Adrenal gland (tissue), 12 donors: ENCODE measurements around the gene MYLK. TPM values are rescaled to one million over a fixed set of nuclear protein-coding genes. Genes with fewer than 3 reads are reported as not detected.

Experiments
- DNase-seq, 7 donors: peaks; one replicate each; pipeline ENCODE4 v3.0.0-alpha.2; 2019 to 2020
- H3K27ac ChIP-seq, 5 donors: fragments of 200-600 bp; sonication (generic) in 4 of 5; 1 replicate in 3 of 5; 2 replicates in 2 of 5; pipeline versions ENCODE4 v1.5.1 to v1.8.0; 2016 to 2020; ENCODE audit warnings: mild to moderate bottlenecking in 1 of 5
- H3K27me3 ChIP-seq: fragments of 200-600 bp; 2 replicates; pipeline ENCODE4 v1.8.0; 2021
- H3K36me3 ChIP-seq, 2 donors: fragments of 200-600 bp; replicated peaks in 1 of 2; 1 replicate in 1 of 2; 2 replicates in 1 of 2; pipeline versions ENCODE4 v1.5.1 to v1.8.0; 2018 to 2022
- H3K4me1 ChIP-seq, 2 donors: fragments of 200-600 bp; replicated peaks in 1 of 2; 1 replicate in 1 of 2; 2 replicates in 1 of 2; pipeline versions ENCODE4 v1.5.1 to v1.8.0; 2018 to 2021
- H3K4me3 ChIP-seq, 4 donors: fragments of 200-600 bp; sonication (generic) in 3 of 4; one replicate each; pipeline ENCODE4 v1.5.1; 2016 to 2018
- H3K9me3 ChIP-seq, 3 donors: fragments of 200-600 bp; sonication (generic) in 1 of 3; replicated peaks in 1 of 3; 1 replicate in 2 of 3; 2 replicates in 1 of 3; pipeline versions ENCODE4 v1.5.1 to v1.8.0; 2016 to 2021
- POLR2A ChIP-seq, 2 donors: fragments of 450-650 bp; IDR thresholded peaks; one replicate each; pipeline ENCODE4 v1.6.1; 2017; ENCODE audit warnings: antibody characterized with exemption in 2 of 2, mild to moderate bottlenecking in 2 of 2, moderate library complexity in 1 of 2
- WGBS, 4 donors: extraction: QIAGEN DNeasy Blood & Tissue Kit in 2 of 4; methylation state at CpG; one replicate each; pipeline versions ENCODE4 v1.1.5 to v1.1.7; 2013 to 2017; 5-methylcytosine and 5-hydroxymethylcytosine counted together
- intact Hi-C, 2 donors: fragments of 100-400 bp; cut with DNase I; formaldehyde crosslinking; loops; one replicate each; pipeline versions ENCODE4 v1.14.1 to v1.15.0; 2022 to 2023
- polyA plus RNA-seq, 3 donors: library from polyadenylated mRNA; stranded (reverse); fragments of 200-250 nt in 2 of 3; fragments of 350-450 nt in 1 of 3; fragmentation: Illumina TruSeq in 1 of 3; extraction: RNeasy Lipid Tissue Mini Kit (QIAGEN cat#74804) in 1 of 3; gene quantifications; one replicate each; pipeline ENCODE4 v1.2.3, GENCODE V29; 2013 to 2014
- total RNA-seq, 9 donors: library from RNA; depleted of rRNA in 4 of 9; stranded (reverse); fragments of >200 nt in 4 of 9; fragments of 120-200 nt in 1 of 9; fragmentation: NEBNext Ultra II Directional in 1 of 9; extraction: Animal tissue kit (Norgen Biotek cat#: 25700) in 1 of 9; gene quantifications; one replicate each; pipeline versions ENCODE4 v1.1.0 to v1.2.4, GENCODE V29; 2013 to 2023
- TF ChIP-seq, protein P1 (sequence below), 6 experiments: fragments of 450-650 bp in 4 of 6; fragments of 200-600 bp in 2 of 6; sonication (generic) in 1 of 6; IDR thresholded peaks; 1 replicate in 5 of 6; 2 replicates in 1 of 6; pipeline versions ENCODE4 v1.5.1 to v1.8.0; 2016 to 2021; ENCODE audit warnings: antibody characterized with exemption in 6 of 6, mild to moderate bottlenecking in 2 of 6, moderate library complexity in 1 of 6
- donor health status: healthy with polysubstance abuse.
- donor health status: Bipolar disorder and iron deficiency.
- donor health status: DM: yes; HTN: yes; CAD: no.
- donor health status: DM: no; HTN: no; CAD: no.
- donor health status: DM: no; HTN: no; CAD: no.
- donor health status: DM: yes; HTN: yes; CAD: no.

MYLK gene
- total and polyA plus RNA-seq, 12 donors = 13.3 to 124 (median 53.8) TPM

DNA sequence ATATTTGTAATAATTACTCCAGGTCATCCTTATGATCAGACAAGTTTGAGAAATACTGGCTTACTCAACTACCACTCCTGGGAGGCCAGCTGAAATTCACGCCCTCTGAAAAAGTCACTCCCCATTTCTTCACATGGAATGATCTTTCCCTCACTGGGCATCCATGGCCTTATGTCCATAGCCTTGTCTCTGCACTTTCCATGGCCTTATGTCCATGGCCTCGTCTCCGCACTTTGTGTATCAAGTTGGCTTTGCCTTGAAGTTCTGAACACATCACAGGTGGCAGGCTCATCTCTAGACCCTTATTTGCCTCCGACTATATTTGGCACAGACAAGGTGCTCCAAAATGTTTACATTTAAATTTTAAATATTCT is 241.2 kb downstream of the MYLK start:
- Histone ChIP-seq H3K36me3 (peaks cover 0 to 7% of the 10 kb centered on the region in 2 donors), H3K9me3 (no peaks in the 10 kb centered on the region), H3K27me3 (no peaks in the 10 kb centered on the region), H3K4me3 (no peak overlapping the region), H3K4me1 (no peaks in the 10 kb centered on the region), H3K27ac (peak overlapping the region in 1 of 5 donors; percentile 15)
- WGBS, 4 donors = 86 to 93% (median 91%) methylated on average over 4 of the region's 4 CpGs
- intact Hi-C loops = no loop called here
- TF ChIP-seq POLR2A (IDR thresholded peaks at IDR 0.05) = no peak
- TF ChIP-seq, protein P1, sequence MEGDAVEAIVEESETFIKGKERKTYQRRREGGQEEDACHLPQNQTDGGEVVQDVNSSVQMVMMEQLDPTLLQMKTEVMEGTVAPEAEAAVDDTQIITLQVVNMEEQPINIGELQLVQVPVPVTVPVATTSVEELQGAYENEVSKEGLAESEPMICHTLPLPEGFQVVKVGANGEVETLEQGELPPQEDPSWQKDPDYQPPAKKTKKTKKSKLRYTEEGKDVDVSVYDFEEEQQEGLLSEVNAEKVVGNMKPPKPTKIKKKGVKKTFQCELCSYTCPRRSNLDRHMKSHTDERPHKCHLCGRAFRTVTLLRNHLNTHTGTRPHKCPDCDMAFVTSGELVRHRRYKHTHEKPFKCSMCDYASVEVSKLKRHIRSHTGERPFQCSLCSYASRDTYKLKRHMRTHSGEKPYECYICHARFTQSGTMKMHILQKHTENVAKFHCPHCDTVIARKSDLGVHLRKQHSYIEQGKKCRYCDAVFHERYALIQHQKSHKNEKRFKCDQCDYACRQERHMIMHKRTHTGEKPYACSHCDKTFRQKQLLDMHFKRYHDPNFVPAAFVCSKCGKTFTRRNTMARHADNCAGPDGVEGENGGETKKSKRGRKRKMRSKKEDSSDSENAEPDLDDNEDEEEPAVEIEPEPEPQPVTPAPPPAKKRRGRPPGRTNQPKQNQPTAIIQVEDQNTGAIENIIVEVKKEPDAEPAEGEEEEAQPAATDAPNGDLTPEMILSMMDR (IDR thresholded peaks at IDR 0.05) = no peak
- DNase-seq = no peak

DNA sequence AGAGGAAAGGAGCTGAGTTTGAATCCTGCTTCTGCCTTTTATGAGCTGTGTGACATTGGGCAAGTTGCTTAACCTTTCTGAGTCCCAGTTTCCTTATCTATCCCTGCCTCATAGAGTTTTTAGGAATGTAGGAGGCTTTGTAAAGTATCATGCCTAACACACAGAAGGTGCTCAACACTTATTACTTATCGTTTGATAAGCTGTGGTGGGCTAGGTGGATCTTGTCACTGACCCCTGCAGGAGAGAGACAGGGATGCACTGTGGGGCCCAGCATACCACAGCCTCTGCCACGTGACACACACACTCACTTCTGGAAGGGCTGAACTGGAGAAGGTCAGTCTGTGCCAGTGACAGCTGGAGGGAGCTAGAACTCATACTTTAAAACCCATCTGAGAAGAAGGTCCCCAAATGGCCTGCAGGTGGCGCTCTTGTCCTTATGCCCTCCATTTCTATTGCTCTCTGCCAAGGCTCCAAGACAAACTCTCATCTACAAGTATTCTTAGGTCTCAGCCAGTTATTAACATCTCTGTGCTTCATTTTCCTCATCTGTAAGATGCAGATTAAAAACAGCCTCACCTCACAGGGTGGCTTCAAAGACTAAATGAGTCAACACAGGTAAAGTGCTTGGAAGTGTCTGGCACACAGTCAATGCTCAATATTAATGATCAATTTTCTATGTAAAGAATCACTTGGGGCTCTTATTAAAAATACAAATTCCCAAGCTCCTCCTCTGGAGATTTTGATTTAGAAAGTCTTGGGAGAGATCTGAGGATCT is 241.8 kb downstream of the MYLK start:
- H3K36me3 ChIP-seq = peaks cover 0 to 4% of the 10 kb centered on the region in 2 donors
- H3K9me3 ChIP-seq = no peaks in the 10 kb centered on the region
- no peaks in the 10 kb centered on the region for H3K4me1 ChIP-seq
- DNase-seq = peak; percentile 57 to 92 (median 85)
- TF ChIP-seq POLR2A (IDR thresholded peaks at IDR 0.05) = no peak
- TF ChIP-seq, protein P1 (IDR thresholded peaks at IDR 0.05) = peak; percentile 58 to 76 (median 73)
- peak overlapping the region in 3 of 5 donors; percentile 50 to 78 (median 56) for H3K27ac ChIP-seq
- no peak overlapping the region for H3K4me3 ChIP-seq
- intact Hi-C loops = no loop called here
- 8 to 29% (median 24%) methylated on average over 2 to 3 of the region's 3 CpGs for WGBS, 4 donors
- no peaks in the 10 kb centered on the region for H3K27me3 ChIP-seq

DNA sequence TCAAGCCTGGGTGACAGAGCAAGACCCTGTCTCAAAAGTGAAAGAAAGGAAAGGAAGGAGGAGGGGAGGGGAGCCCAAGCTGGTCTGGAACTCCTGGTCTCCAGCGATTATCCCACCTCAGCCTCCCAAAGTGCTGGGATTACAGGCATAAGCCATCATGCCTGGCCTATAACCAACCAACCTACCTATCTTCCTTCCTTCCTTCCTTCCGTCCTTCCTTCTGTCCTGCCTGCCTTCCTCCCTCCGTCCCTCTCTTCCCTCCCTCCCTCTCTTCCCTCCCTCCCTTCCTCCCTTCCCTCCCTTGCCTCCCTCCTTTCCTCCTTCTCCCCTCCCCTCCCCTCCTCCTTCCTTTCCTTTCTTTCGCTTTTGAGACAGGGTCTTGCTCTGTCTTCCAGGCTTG is 242.6 kb downstream of the MYLK start:
- Histone ChIP-seq H3K9me3 (no peaks in the 10 kb centered on the region), H3K36me3 (no peaks in the 10 kb centered on the region), H3K4me3 (no peak overlapping the region), H3K27me3 (no peaks in the 10 kb centered on the region), H3K4me1 (no peaks in the 10 kb centered on the region), H3K27ac (peak overlapping the region in 3 of 5 donors; percentile 47 to 78 (median 50))
- 61 to 72% (median 66%) methylated on average over 4 of the region's 4 CpGs for WGBS, 4 donors
- no peak for DNase-seq
- no peak for TF ChIP-seq POLR2A (IDR thresholded peaks at IDR 0.05)
- TF ChIP-seq, protein P1 (IDR thresholded peaks at IDR 0.05) = no peak
- intact Hi-C loops = no loop called here

DNA sequence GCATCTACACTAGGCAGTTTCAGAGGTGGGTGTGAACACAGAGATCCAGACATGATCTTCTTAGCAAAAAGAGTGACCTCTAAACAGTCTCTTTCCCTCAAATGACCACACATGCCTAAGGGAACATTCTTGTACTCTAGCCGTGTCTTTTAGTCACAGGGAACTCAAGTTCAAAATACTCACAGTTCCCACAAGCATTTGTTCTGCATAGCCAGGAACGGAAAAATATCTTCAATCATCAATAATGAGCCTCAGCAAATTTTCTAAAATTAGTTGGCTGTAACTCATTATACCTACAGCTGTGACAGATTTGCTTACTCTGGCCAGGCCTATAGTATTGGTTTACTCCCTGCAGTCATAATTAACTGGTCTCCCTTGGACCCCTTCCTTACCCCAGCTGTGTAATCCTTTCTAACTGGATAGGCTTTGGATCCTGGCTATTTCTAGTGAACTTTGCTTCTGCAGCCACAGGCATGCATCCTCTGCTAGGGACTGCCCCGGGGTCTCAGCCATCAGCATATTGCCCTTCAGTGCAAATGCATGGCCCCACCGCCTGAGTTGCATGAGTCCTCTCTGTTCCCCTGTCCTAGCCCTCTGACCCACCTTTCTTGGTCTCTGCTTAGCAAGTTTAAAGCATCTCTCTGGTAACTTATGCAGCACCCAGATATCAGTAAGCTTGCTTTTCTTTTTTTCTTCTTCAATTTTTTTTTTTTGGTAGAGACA is 243.2 kb downstream of the MYLK start:
- H3K27me3 ChIP-seq = no peaks in the 10 kb centered on the region
- H3K4me1 ChIP-seq = peaks cover 0 to 4% of the 10 kb centered on the region in 2 donors
- no peaks in the 10 kb centered on the region for H3K36me3 ChIP-seq
- H3K27ac ChIP-seq = peak overlapping the region in 3 of 5 donors; percentile 47 to 75 (median 50)
- DNase-seq = no peak
- no peak for TF ChIP-seq POLR2A (IDR thresholded peaks at IDR 0.05)
- TF ChIP-seq, protein P1 (IDR thresholded peaks at IDR 0.05) = no peak
- no peak overlapping the region for H3K4me3 ChIP-seq
- no peaks in the 10 kb centered on the region for H3K9me3 ChIP-seq
- 64 to 80% (median 77%) methylated on average over 4 of the region's 4 CpGs for WGBS, 4 donors
- intact Hi-C loops = no loop called here
